PC-3 (cell line): ENCODE measurements around the gene CREM.

Source experiments
- CTCF ChIP-seq: fragments of 300-600 bp; sonication (generic); conservative IDR thresholded peaks from 2 replicates; pipeline ENCODE4 v1.5.1; 2017; ENCODE audit warnings: antibody characterized with exemption, low read depth, mild to moderate bottlenecking, low read length
- EZH2 ChIP-seq: fragments of 300-600 bp; sonication (generic); IDR thresholded peaks from one replicate; pipeline ENCODE4 v1.6.1; 2017; ENCODE audit warnings: antibody characterized with exemption, mild to moderate bottlenecking, low read length; ENCODE audit not compliant: unreplicated experiment
- EZH2phosphoT487 ChIP-seq: fragments of 300-600 bp; sonication (generic); IDR thresholded peaks from 2 replicates; pipeline ENCODE4 v1.6.1; 2018; ENCODE audit warnings: mild to moderate bottlenecking, antibody characterized with exemption, low read length, borderline replicate concordance

GRCh38 chr10:35135861-35136260, 9.2 kb downstream of the CREM start:
- TF ChIP-seq CTCF (no peak), EZH2phosphoT487 (no peak), EZH2 (no peak)
